Measurements from ENCODE around the gene NELFE. TPM values are rescaled to one million over a fixed set of nuclear protein-coding genes. Genes with fewer than 3 reads are reported as not detected.

NELFE gene
- total and polyA plus RNA-seq, 12 donors: 36.5 to 70.4 (median 45.7) TPM

- peak within 1 kb of the TSS in 7 of 10 donors; percentile 1 to 52 (median 37) for H3K4me3 ChIP-seq
- H3K9me3 ChIP-seq: no peaks in the 10 kb centered on the region
- H3K4me1 ChIP-seq: peaks cover 0 to 22% (median 0%) of the 10 kb centered on the region in 9 donors
- no peak for DNase-seq
- peak in 2 of 8 donors; percentile 29 to 35 for ATAC-seq
- intact Hi-C loops (cut with DNase I): no loop called here
- H3K36me3 ChIP-seq: no peaks in the 10 kb centered on the region
- 57 to 70% methylated on average over 11 of the region's 11 CpGs for WGBS, 2 donors
- H3K27ac ChIP-seq: peak within 1 kb of the TSS in 2 of 10 donors; percentile 29 to 79
- TF ChIP-seq, protein P1, sequence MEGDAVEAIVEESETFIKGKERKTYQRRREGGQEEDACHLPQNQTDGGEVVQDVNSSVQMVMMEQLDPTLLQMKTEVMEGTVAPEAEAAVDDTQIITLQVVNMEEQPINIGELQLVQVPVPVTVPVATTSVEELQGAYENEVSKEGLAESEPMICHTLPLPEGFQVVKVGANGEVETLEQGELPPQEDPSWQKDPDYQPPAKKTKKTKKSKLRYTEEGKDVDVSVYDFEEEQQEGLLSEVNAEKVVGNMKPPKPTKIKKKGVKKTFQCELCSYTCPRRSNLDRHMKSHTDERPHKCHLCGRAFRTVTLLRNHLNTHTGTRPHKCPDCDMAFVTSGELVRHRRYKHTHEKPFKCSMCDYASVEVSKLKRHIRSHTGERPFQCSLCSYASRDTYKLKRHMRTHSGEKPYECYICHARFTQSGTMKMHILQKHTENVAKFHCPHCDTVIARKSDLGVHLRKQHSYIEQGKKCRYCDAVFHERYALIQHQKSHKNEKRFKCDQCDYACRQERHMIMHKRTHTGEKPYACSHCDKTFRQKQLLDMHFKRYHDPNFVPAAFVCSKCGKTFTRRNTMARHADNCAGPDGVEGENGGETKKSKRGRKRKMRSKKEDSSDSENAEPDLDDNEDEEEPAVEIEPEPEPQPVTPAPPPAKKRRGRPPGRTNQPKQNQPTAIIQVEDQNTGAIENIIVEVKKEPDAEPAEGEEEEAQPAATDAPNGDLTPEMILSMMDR (IDR thresholded peaks at IDR 0.05): no peak
- no peaks in the 10 kb centered on the region for H3K27me3 ChIP-seq
Measured at GRCh38 chr6:31927242-31927862, 31.4 kb downstream of the NELFE start, which contains the start of gene C2. C2 (plus strand) TSS chr6:31927717; CDS start chr6:31927753, 36 bp downstream.

DNA sequence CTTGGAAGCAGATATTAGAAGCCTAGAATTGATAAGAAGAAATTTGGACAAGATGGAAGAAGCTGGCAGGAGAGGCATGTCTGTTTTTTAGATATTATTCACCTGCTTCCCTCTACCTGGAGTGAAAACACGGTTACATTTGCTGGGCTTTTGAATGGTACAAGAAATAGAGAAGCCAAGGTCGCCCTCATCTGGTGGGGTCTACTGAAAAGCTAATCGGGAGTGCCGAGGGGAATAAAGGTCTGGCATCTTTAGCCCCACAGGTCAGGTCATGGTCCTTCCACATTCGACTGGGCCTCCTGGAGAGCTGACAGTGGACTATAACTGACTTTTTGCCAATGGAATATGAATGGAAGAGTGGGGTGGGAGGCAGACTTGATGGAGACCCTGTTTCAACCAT lies 35.8 kb downstream of the NELFE start:
- Histone ChIP-seq H3K4me3 (no peak overlapping the region), H3K27me3 (no peaks in the 10 kb centered on the region), H3K9me3 (no peaks in the 10 kb centered on the region), H3K4me1 (peaks cover 0 to 10% (median 0%) of the 10 kb centered on the region in 9 donors), H3K36me3 (no peaks in the 10 kb centered on the region), H3K27ac (no peak overlapping the region)
- TF ChIP-seq, protein P1 (IDR thresholded peaks at IDR 0.05): peak in 3 of 9 donors; percentile 20 to 24 (median 24)
- intact Hi-C loops (cut with DNase I): no loop called here
- no peak for ATAC-seq
- DNase-seq: no peak
- 10 to 11% methylated on average over 5 of the region's 5 CpGs for whole genome bisulfite sequencing, 2 donors

DNA sequence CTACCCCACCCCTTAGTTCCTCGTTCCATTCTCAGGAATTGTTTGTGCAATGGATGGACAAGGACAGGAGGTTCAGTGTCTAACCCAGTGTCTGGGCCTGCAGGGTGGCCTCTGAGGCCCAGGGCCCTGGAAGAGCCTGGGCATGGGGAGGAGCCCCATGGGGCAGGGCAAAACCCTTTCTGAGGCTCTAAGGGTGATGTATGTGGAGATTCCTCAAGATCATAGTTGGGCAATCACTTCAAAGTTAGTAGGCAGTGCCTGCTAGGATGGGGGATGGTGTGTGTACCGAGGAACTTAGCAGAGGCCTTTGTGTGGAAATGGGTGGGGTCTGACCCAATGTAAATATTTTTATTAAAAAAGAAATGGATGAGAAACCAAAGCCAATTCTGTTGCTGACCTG lies 38.0 kb downstream of the NELFE start:
- Histone ChIP-seq H3K4me1 (no peaks in the 10 kb centered on the region), H3K4me3 (no peak overlapping the region)
- no peak for ATAC-seq

DNA sequence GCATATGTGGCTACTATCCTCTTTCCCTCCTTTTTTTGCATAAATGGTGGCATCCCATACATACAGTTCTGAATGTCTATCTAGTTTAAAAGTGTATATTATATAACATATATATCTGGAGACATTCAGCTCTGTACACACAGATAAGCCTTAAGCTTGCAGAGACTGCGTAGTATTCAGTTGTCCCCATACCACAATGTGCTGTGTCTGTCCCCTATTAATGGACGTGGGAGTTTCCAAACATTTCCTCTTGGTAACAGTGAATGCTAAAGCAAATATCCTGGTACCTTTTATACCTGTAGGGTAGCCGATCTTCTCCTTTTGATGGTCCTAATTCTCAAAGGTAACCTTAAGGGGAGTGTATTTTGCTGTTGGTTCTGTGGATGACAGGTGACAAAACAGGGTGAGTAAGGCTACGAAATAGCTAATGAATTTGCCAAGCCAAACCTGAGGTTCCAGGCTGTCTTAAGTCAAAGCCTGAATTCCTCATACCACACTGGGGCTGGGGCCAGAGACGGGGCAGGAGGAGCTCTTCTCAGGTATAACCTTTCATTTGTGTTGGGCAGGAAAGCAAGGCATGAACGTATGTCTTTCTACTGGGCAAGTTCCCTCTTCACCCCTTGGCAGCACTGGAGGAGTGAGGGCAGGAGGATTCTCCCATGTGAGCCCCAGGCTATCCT lies 39.0 kb downstream of the NELFE start:
- Histone ChIP-seq H3K36me3 (no peaks in the 10 kb centered on the region), H3K9me3 (no peaks in the 10 kb centered on the region), H3K27ac (no peak overlapping the region), H3K27me3 (no peaks in the 10 kb centered on the region), H3K4me1 (no peaks in the 10 kb centered on the region), H3K4me3 (no peak overlapping the region)
- no peak for ATAC-seq
- WGBS, 2 donors: 82 to 87% methylated on average over 6 of the region's 6 CpGs
- intact Hi-C loops (cut with DNase I): no loop called here
- no peak for DNase-seq
- TF ChIP-seq, protein P1 (IDR thresholded peaks at IDR 0.05): no peak

More for the DNA sequence above, 38.0 kb downstream of the NELFE start:
- TF ChIP-seq, protein P1 (IDR thresholded peaks at IDR 0.05): no peak
- H3K36me3 ChIP-seq: no peaks in the 10 kb centered on the region
- WGBS, 2 donors: 79 to 81% methylated on average over 2 of the region's 2 CpGs
- H3K27me3 ChIP-seq: no peaks in the 10 kb centered on the region
- no peaks in the 10 kb centered on the region for H3K9me3 ChIP-seq
- intact Hi-C loops (cut with DNase I): no loop called here
- no peak for DNase-seq
- no peak overlapping the region for H3K27ac ChIP-seq
